HL-60 (cell line): ENCODE results near the gene PNLIPRP3.

Experiments
- DNase-seq, 2 experiments: peaks; one replicate each; pipeline ENCODE4 v3.0.0-alpha.2; 2010 to 2020; ENCODE audit warnings: low read depth in 1 of 2, low spot score in 1 of 2
- H3K27ac ChIP-seq: fragments of 250-450 bp; sonication (Bioruptor Pico); replicated peaks from 2 replicates; pipeline ENCODE4 v1.5.1; 2020; ENCODE audit warnings: mild to moderate bottlenecking, moderate library complexity
- H3K27me3 ChIP-seq: fragments of 250-450 bp; sonication (Bioruptor Pico); 2 replicates; pipeline ENCODE4 v1.5.1; 2021; ENCODE audit warnings: mild to moderate bottlenecking, moderate library complexity; ENCODE audit not compliant: insufficient read depth, poor library complexity, severe bottlenecking
- H3K4me3 ChIP-seq: replicated peaks from 2 replicates; pipeline ENCODE4 v1.5.1; 2011; ENCODE audit warnings: mild to moderate bottlenecking, control low read depth, low read length; ENCODE audit not compliant: insufficient read depth
- CTCF ChIP-seq: IDR thresholded peaks from one replicate; pipeline ENCODE4 v1.5.1; 2011; ENCODE audit warnings: low read length, control low read depth, inconsistent platforms; ENCODE audit not compliant: insufficient read depth
- GABPA ChIP-seq: IDR thresholded peaks from 2 replicates; pipeline ENCODE4 v1.6.1; 2012; ENCODE audit warnings: low read depth
- POLR2AphosphoS5 ChIP-seq: IDR thresholded peaks from 2 replicates; pipeline ENCODE4 v1.6.1; 2012; ENCODE audit warnings: low read depth
- REST ChIP-seq: IDR thresholded peaks from 2 replicates; pipeline ENCODE4 v1.6.1; 2012; ENCODE audit warnings: low read depth; ENCODE audit not compliant: insufficient replicate concordance
- SPI1 ChIP-seq: IDR thresholded peaks from 2 replicates; pipeline ENCODE4 v1.6.1; 2012; ENCODE audit warnings: low read depth, mild to moderate bottlenecking, borderline replicate concordance

PNLIPRP3 gene

DNA sequence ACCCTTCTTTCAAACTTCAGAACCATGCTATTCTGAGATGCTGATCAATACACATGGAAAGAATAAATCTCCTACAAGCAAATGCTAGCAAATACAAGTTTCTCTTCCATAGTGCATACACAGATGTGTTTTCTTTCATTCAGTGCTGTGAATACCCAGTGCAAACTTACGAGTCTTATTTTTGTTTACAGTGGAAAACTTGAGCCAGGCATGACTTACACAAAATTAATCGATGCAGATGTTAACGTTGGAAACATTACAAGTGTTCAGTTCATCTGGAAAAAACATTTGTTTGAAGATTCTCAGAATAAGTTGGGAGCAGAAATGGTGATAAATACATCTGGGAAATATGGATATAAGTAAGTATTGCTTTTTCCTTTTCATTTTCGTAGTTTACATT is 48.8 kb downstream of the PNLIPRP3 start:
- Histone ChIP-seq H3K4me3 (no peak overlapping the region), H3K27me3 (no peaks in the 10 kb centered on the region), H3K27ac (no peak overlapping the region)
- no peak for DNase-seq
- TF ChIP-seq CTCF: no peak
- no peak for TF ChIP-seq SPI1

GRCh38 chr10:116477986-116478664 is 50.5 kb downstream of the PNLIPRP3 start:
- TF ChIP-seq POLR2AphosphoS5: no peak
- no peak for TF ChIP-seq REST
- DNase-seq: no peak
- Histone ChIP-seq H3K27me3 (no peaks in the 10 kb centered on the region), H3K27ac (no peak overlapping the region), H3K4me3 (no peak overlapping the region)

GRCh38 chr10:116486770-116487448 is 59.3 kb downstream of the PNLIPRP3 start:
- TF ChIP-seq GABPA: no peak
- TF ChIP-seq REST: no peak
- no peak for TF ChIP-seq POLR2AphosphoS5
- no peak for TF ChIP-seq SPI1
- no peak for TF ChIP-seq CTCF
- no peak for DNase-seq
- Histone ChIP-seq H3K27me3 (no peaks in the 10 kb centered on the region), H3K4me3 (no peak overlapping the region), H3K27ac (no peak overlapping the region)

GRCh38 chr10:116487522-116488430 is 60.1 kb downstream of the PNLIPRP3 start:
- Histone ChIP-seq H3K27me3 (no peaks in the 10 kb centered on the region), H3K27ac (no peak overlapping the region), H3K4me3 (no peak overlapping the region)
- TF ChIP-seq GABPA: no peak
- no peak for TF ChIP-seq SPI1
- TF ChIP-seq POLR2AphosphoS5: no peak
- no peak for TF ChIP-seq REST
- no peak for TF ChIP-seq CTCF
- DNase-seq: no peak
